SJCRH30 (cell line): ENCODE results near the gene GGT6. TPM values are rescaled to one million over a fixed set of nuclear protein-coding genes. Genes with fewer than 3 reads are reported as not detected.
"Not testable (repeated sequence)": the region's sequence is repeated elsewhere in the genome, so short reads cannot be mapped to it uniquely, and the experiment has no call there.

Experiments used
- DNase-seq, 2 experiments: peaks; one replicate each; pipeline ENCODE4 v3.0.0-alpha.2; 2015 to 2020
- H3K27ac ChIP-seq: fragments of 250-450 bp; sonication (Bioruptor Pico); 2 replicates; pipeline ENCODE4 v1.5.1; 2020; ENCODE audit warnings: mild to moderate bottlenecking, moderate library complexity
- H3K27me3 ChIP-seq: fragments of 250-450 bp; sonication (Bioruptor Pico); 2 replicates; pipeline ENCODE4 v1.5.1; 2020; ENCODE audit warnings: mild to moderate bottlenecking, moderate library complexity
- H3K36me3 ChIP-seq: fragments of 250-450 bp; sonication (Bioruptor Pico); 2 replicates; pipeline ENCODE4 v1.5.1; 2020; ENCODE audit warnings: mild to moderate bottlenecking, moderate library complexity
- H3K4me1 ChIP-seq: fragments of 250-450 bp; sonication (Bioruptor Pico); 2 replicates; pipeline ENCODE4 v1.5.1; 2020; ENCODE audit warnings: mild to moderate bottlenecking, moderate library complexity
- H3K4me3 ChIP-seq: fragments of 250-450 bp; sonication (Bioruptor Pico); 2 replicates; pipeline ENCODE4 v1.5.1; 2020; ENCODE audit warnings: mild to moderate bottlenecking, moderate library complexity
- H3K9me3 ChIP-seq: fragments of 250-450 bp; sonication (Bioruptor Pico); replicated peaks from 2 replicates; pipeline ENCODE4 v1.5.1; 2020; ENCODE audit warnings: mild to moderate bottlenecking, moderate library complexity
- total RNA-seq: library from RNA; depleted of rRNA; stranded (reverse); fragments of >200 nt; shearing (Covaris generic); gene quantifications from 2 replicates; pipeline ENCODE4 v1.2.3, GENCODE V29; 2014; rRNA removed

Gene GGT6, protein sequence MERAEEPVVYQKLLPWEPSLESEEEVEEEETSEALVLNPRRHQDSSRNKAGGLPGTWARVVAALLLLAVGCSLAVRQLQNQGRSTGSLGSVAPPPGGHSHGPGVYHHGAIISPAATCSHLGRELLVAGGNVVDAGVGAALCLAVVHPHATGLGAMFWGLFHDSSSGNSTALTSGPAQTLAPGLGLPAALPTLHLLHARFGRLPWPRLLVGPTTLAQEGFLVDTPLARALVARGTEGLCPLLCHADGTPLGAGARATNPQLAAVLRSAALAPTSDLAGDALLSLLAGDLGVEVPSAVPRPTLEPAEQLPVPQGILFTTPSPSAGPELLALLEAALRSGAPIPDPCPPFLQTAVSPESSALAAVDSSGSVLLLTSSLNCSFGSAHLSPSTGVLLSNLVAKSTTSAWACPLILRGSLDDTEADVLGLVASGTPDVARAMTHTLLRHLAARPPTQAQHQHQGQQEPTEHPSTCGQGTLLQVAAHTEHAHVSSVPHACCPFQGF
- not detected in 2 replicates for total RNA-seq

DNA sequence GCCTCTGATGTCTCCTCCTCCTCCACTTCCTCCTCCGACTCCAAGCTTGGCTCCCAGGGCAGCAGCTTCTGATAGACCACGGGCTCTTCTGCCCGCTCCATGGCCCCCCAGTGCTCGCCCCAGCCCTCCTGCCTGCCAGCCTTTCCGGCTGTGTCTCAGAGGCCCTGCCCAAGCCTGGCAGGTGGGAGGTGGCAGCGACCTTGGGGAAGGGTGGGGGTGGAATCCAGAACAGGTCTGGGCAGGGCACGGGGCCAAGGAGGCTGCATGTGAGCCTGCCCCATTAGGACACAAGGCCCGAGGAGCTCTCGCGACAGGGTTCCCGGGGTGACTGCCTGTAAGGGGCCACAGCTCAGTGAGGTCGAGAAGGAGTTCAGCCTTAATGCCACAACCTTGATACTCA, at the start of gene GGT6:
Gene GGT6 (minus strand): TSS at position 157 of the 400 bp plus-strand sequence. CDS start 56 bp downstream, at position 101.
- no peak within 1 kb of the TSS for H3K4me3 ChIP-seq
- no peaks in the 10 kb centered on the region for H3K4me1 ChIP-seq
- no peak for DNase-seq
- no peaks in the 10 kb centered on the region for H3K9me3 ChIP-seq
- H3K36me3 ChIP-seq, result no peaks in the 10 kb centered on the region
- H3K27ac ChIP-seq, result no peak within 1 kb of the TSS
- no peaks in the 10 kb centered on the region for H3K27me3 ChIP-seq

- Histone ChIP-seq H3K27me3 (no peaks in the 10 kb centered on the region), H3K4me3 (no peak overlapping the region), H3K9me3 (no peaks in the 10 kb centered on the region), H3K36me3 (no peaks in the 10 kb centered on the region), H3K27ac (no peak overlapping the region), H3K4me1 (0 out of 2 replicates have a peak, but pooled peaks cover 3% of the 10 kb centered on the region)
- DNase-seq, result no peak
These were observed 49.8 kb upstream of the GGT6 start for GRCh38 chr17:4610162-4610561.

GRCh38 chr17:4609761-4610160, 49.4 kb upstream of the GGT6 start:
- no peak overlapping the region for H3K27ac ChIP-seq
- no peaks in the 10 kb centered on the region for H3K36me3 ChIP-seq
- DNase-seq, result no peak
- no peaks in the 10 kb centered on the region for H3K27me3 ChIP-seq
- no peak overlapping the region for H3K4me3 ChIP-seq
- H3K4me1 ChIP-seq, result 0 out of 2 replicates have a peak, but pooled peaks cover 3% of the 10 kb centered on the region
- no peaks in the 10 kb centered on the region for H3K9me3 ChIP-seq

DNA sequence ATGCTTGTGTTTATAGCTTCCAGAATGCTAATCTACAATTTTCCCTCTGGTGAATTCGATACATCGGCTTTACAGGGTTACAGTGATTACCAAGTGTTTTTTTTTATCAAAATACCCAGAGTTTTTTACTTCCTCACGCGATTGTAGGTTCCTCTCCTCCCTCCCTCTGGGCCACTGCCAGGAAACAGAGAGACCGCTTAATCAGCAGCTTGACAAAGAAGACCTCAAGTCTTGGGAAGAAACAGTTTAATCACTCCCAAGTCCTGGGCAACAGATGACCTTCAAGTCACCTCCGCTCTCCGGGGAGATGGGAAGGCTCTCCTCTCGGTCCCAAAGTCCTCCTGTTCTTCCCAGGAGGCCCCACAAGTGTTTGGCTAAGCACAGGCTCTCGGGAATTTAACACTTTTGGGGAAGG, 47.4 kb upstream of the GGT6 start:
- Histone ChIP-seq H3K36me3 (no peaks in the 10 kb centered on the region), H3K4me1 (0 out of 2 replicates have a peak, but pooled peaks cover 3% of the 10 kb centered on the region), H3K27ac (no peak overlapping the region), H3K4me3 (no peak overlapping the region), H3K9me3 (no peaks in the 10 kb centered on the region), H3K27me3 (no peaks in the 10 kb centered on the region)
- DNase-seq, result no peak

DNA sequence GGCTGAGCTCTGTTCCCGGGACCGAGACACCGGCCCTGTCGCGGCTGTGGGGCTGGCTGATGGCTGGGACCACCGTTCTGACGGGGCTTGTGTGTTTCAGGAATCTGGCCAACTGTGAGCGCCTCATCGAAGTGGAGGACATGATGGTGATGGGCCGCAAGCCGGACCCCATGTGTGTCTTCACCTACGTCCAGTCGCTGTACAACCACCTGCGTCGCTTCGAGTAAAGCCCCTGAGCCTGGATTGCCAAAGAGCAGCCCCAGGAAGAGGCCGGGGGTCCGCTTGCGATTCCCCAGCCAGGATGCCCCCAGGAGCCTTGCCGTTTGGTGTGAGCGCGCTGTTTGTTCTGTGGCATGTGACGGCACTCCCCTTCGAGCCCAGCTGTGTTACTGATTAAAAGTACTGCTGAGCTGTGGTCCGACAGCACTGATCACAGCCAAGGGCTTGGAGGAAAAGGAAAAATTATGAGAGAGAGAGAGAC, 46.9 kb upstream of the GGT6 start:
- Histone ChIP-seq H3K36me3 (no peaks in the 10 kb centered on the region), H3K4me3 (no peak overlapping the region), H3K9me3 (no peaks in the 10 kb centered on the region), H3K27me3 (no peaks in the 10 kb centered on the region), H3K4me1 (0 out of 2 replicates have a peak, but pooled peaks cover 3% of the 10 kb centered on the region), H3K27ac (no peak overlapping the region)
- DNase-seq, result no peak

- Histone ChIP-seq H3K9me3 (no peaks in the 10 kb centered on the region), H3K27me3 (no peaks in the 10 kb centered on the region), H3K27ac (no peak overlapping the region), H3K4me3 (no peak overlapping the region), H3K36me3 (no peaks in the 10 kb centered on the region), H3K4me1 (0 out of 2 replicates have a peak, but pooled peaks cover 3% of the 10 kb centered on the region)
- no peak for DNase-seq
These were observed 45.4 kb upstream of the GGT6 start for GRCh38 chr17:4605826-4606225.

DNA sequence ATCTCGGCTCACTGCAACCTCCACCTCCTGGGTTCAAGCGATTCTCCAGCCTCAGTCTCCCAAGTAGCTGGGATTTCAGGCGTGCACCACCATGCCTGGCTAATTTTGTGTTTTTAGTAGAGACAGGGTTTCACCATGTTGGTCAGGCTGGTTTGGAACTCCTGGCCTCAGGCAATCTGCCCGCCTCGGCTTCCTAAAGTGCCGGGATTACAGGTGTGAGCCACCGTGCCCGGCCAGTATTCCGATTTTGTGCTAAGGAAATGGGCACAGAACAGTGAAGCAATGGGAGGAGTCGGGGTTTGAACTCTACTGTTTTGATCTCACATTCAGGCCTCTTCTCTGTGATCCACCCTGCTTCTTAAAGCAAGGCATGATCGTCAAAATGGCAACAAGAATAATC, 44.4 kb upstream of the GGT6 start:
- H3K4me1 ChIP-seq, result peaks cover 10% of the 10 kb centered on the region; the same call in 1 of the 2 replicates
- H3K27me3 ChIP-seq, H3K36me3 ChIP-seq, H3K9me3 ChIP-seq, DNase-seq, H3K4me3 ChIP-seq, H3K27ac ChIP-seq: not testable (repeated sequence)

GRCh38 chr17:4604111-4604644, 43.8 kb upstream of the GGT6 start:
- Histone ChIP-seq H3K27ac (no peak overlapping the region), H3K27me3 (no peaks in the 10 kb centered on the region), H3K36me3 (no peaks in the 10 kb centered on the region), H3K4me3 (no peak overlapping the region), H3K9me3 (no peaks in the 10 kb centered on the region), H3K4me1 (peaks cover 13% of the 10 kb centered on the region; the same call in 1 of the 2 replicates)
- DNase-seq, result peak; percentile 81 to 89

- Histone ChIP-seq H3K36me3 (no peaks in the 10 kb centered on the region), H3K4me1 (peaks cover 10% of the 10 kb centered on the region; the same call in 1 of the 2 replicates), H3K27ac (no peak overlapping the region), H3K27me3 (no peaks in the 10 kb centered on the region), H3K9me3 (no peaks in the 10 kb centered on the region), H3K4me3 (no peak overlapping the region)
- DNase-seq, result no peak
These were observed 41.7 kb upstream of the GGT6 start for GRCh38 chr17:4602041-4602440.

DNA sequence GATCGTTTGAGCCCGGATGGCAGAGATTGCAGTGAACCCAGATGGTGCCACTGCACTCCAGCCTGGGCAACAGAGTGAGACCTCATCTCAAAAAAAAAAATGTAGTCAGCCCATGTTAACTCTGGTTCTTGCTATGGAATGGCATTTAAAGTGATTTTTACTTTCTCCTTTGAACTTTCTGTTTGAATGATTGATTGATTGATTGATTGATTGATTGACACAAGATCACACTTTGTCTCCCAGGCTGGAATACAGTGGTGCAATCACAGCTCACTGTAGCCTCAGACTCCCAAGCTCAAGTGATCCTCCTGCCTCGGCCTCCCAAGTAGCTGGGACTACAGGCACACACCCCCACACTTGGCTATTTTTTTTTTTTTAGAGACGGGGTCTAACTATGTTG, 40.9 kb upstream of the GGT6 start:
- no peak for DNase-seq
- Histone ChIP-seq H3K36me3 (no peaks in the 10 kb centered on the region), H3K4me3 (no peak overlapping the region), H3K9me3 (no peaks in the 10 kb centered on the region), H3K27ac (no peak overlapping the region), H3K4me1 (peaks cover 10% of the 10 kb centered on the region; the same call in 1 of the 2 replicates), H3K27me3 (no peaks in the 10 kb centered on the region)

DNA sequence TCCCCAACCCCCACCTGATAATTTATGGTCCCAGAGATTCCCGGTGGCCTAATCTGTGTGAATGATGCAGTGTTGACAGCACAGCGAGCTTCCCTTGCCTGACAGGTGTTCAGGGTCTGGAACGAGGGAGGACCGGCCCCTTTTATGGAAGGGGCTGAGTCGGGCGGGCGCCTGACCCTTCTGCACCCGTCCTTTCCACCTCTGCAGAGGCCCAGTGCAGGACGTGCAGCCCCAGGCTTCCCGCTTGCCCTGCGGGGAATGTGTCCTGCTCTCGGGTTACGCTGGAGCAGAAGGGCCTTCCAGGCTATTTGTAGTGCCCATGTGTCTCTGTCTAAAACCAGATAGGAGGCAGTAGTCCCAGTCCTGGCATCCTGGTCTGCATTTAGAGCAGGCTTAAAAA, 40.2 kb upstream of the GGT6 start:
- no peak overlapping the region for H3K4me3 ChIP-seq
- H3K9me3 ChIP-seq, result no peaks in the 10 kb centered on the region
- DNase-seq, result peak; percentile 31 to 56
- no peaks in the 10 kb centered on the region for H3K27me3 ChIP-seq
- H3K4me1 ChIP-seq, result peaks cover 10% of the 10 kb centered on the region; the same call in 1 of the 2 replicates
- no peak overlapping the region for H3K27ac ChIP-seq
- H3K36me3 ChIP-seq, result no peaks in the 10 kb centered on the region

DNA sequence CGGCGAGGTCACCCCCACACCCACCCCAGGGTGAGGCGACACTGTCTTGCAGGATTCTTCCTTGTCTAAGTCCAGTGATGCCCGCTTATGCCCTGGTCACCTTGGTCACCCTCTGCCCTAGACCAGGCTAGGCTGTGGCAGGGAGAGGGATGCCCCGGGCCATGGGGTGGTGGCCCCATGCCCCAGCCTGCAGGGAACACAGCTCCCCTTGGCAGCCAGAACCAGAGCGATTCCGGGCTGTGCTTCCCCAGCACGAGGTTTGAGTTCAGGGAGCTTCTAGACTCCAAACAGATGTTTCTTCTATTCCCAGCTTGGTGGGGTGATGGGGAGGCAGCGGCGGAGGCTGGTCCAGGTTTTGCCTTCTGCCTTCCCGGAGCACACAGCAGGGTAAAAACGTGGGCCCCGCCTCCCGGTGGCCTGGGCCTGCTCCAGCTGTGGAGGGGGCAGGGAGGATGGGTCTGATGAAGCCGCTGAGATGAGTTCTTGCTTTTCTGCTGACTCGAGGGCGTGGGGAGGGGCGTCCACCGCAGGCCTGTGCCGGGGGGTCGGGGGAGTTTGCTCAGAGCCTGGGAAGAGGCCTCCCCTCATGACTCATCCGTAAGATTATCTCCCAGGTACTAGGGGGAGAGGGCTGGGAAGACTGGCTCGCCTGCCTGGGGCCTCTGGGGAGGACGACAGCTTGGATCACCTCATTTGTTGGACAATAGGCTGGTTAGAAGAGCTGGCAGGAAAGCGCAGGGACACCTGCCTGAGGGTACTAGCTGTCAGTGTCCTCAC, 39.3 kb upstream of the GGT6 start:
- Histone ChIP-seq H3K4me1 (peaks cover 10% of the 10 kb centered on the region; the same call in 1 of the 2 replicates), H3K27ac (no peak overlapping the region)

GRCh38 chr17:4598776-4599504, 38.6 kb upstream of the GGT6 start:
- Histone ChIP-seq H3K4me1 (peaks cover 10% of the 10 kb centered on the region; the same call in 1 of the 2 replicates), H3K36me3 (no peaks in the 10 kb centered on the region), H3K9me3 (no peaks in the 10 kb centered on the region), H3K4me3 (no peak overlapping the region), H3K27ac (no peak overlapping the region), H3K27me3 (no peaks in the 10 kb centered on the region)
- DNase-seq, result no peak

More for the DNA sequence above, 39.3 kb upstream of the GGT6 start:
- H3K4me3 ChIP-seq, result no peak overlapping the region
- no peaks in the 10 kb centered on the region for H3K9me3 ChIP-seq
- H3K27me3 ChIP-seq, result no peaks in the 10 kb centered on the region
- peak; percentile 18 to 45 for DNase-seq
- no peaks in the 10 kb centered on the region for H3K36me3 ChIP-seq

GRCh38 chr17:4597975-4598374, 37.6 kb upstream of the GGT6 start:
- Histone ChIP-seq H3K9me3 (no peaks in the 10 kb centered on the region), H3K27me3 (no peaks in the 10 kb centered on the region), H3K4me3 (no peak overlapping the region), H3K27ac (no peak overlapping the region), H3K4me1 (peaks cover 10% of the 10 kb centered on the region; the same call in 1 of the 2 replicates), H3K36me3 (no peaks in the 10 kb centered on the region)
- DNase-seq, result no peak
